ENCODE results near the gene SLC38A8.

DNA sequence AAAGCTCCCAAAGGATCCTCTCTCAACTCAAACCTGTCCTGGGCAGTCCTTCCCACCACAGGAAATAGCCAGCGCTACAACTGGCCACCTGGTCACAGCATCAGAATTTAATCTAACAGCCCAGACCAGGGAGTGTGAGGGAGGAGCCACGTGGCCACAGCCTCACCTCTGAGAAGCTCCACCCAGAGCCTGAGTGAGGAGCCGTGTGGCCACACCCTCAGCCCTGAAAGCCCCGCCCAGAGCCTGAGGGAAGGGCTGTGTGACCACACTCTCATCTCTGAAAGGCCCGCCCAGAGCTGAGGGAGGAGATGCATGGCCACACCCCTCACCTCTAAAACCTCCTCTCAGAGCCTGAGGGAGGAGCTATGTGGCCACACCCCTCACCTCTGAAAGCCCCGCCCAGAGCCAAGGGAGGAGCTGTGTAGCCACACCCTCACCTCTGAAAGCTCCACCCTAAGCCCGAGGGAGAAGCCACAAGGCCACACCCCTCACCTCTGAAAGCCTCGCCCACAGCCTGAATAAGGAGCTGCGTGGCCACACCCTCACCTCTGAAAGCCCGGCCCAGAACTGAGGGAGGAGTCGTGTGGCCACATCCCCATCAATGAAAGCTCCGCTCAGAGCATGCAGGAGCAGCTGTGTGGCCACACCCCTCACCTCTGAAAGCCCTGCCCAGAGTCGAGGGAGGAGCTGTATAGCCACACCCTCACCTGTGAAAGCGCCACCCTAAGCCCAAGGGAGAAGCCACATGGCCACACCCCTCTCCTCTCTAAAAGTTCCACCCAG, 28.6 kb downstream of the SLC38A8 start:
- TF ChIP-seq POLR2A (IDR thresholded peaks at IDR 0.05) (no peak), EP300 (IDR thresholded peaks at IDR 0.05) (no peak)
- TF ChIP-seq, protein P1, sequence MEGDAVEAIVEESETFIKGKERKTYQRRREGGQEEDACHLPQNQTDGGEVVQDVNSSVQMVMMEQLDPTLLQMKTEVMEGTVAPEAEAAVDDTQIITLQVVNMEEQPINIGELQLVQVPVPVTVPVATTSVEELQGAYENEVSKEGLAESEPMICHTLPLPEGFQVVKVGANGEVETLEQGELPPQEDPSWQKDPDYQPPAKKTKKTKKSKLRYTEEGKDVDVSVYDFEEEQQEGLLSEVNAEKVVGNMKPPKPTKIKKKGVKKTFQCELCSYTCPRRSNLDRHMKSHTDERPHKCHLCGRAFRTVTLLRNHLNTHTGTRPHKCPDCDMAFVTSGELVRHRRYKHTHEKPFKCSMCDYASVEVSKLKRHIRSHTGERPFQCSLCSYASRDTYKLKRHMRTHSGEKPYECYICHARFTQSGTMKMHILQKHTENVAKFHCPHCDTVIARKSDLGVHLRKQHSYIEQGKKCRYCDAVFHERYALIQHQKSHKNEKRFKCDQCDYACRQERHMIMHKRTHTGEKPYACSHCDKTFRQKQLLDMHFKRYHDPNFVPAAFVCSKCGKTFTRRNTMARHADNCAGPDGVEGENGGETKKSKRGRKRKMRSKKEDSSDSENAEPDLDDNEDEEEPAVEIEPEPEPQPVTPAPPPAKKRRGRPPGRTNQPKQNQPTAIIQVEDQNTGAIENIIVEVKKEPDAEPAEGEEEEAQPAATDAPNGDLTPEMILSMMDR (IDR thresholded peaks at IDR 0.05) = no peak
